SU-DHL-6 (cell line): ENCODE measurements around the gene LRRC7.

Source experiments
- H2AFZ ChIP-seq: fragments of 200-600 bp; sonication (generic); 2 replicates; pipeline ENCODE4 v1.6.1; 2014; ENCODE audit warnings: low read depth, mild to moderate bottlenecking, moderate library complexity, mixed read lengths, antibody characterized with exemption, low read length; ENCODE audit not compliant: severe bottlenecking
- H3F3A ChIP-seq: fragments of 200-600 bp; shearing (Covaris generic); 2 replicates; pipeline ENCODE4 v1.6.0; 2016; ENCODE audit warnings: antibody characterized with exemption, mild to moderate bottlenecking; ENCODE audit not compliant: insufficient read depth
- H3K27ac ChIP-seq: fragments of 200-600 bp; sonication (generic); 2 replicates; pipeline ENCODE4 v1.5.1; 2016; ENCODE audit warnings: low read depth, mild to moderate bottlenecking, low read length, moderate library complexity, mixed read lengths
- H3K27me3 ChIP-seq: fragments of 200-600 bp; sonication (generic), shearing (Covaris generic); 2 replicates; pipeline ENCODE4 v1.6.0; 2014; ENCODE audit warnings: mild to moderate bottlenecking, low read length
- H3K36me3 ChIP-seq: fragments of 200-600 bp; sonication (generic); 2 replicates; pipeline ENCODE4 v1.6.1; 2014; ENCODE audit warnings: mild to moderate bottlenecking, low read length, mixed read lengths
- H3K4me2 ChIP-seq: fragments of 300-600, 200-600 bp; shearing (Covaris generic), sonication (generic); 2 replicates; pipeline ENCODE4 v1.6.0; 2014; ENCODE audit warnings: low read length, low read depth, mild to moderate bottlenecking; ENCODE audit not compliant: poor library complexity, severe bottlenecking
- H3K4me3 ChIP-seq: fragments of 200-600 bp; sonication (generic); 2 replicates; pipeline ENCODE4 v1.5.1; 2014; ENCODE audit warnings: antibody characterized with exemption, low read length, mild to moderate bottlenecking, mixed read lengths; ENCODE audit not compliant: insufficient read depth, poor library complexity, severe bottlenecking
- H3K79me2 ChIP-seq: fragments of 200-600 bp; sonication (generic); 2 replicates; pipeline ENCODE4 v1.6.1; 2014; ENCODE audit warnings: mild to moderate bottlenecking, low read length, moderate library complexity; ENCODE audit not compliant: insufficient read depth
- H3K9ac ChIP-seq: fragments of 200-600 bp; sonication (generic); 2 replicates; pipeline ENCODE4 v1.7.0; 2014; ENCODE audit warnings: mild to moderate bottlenecking, low read length
- H3K9me2 ChIP-seq: fragments of 200-600 bp; sonication (generic); replicated peaks from 2 replicates; pipeline ENCODE4 v1.6.1; 2014; ENCODE audit warnings: low read length; ENCODE audit not compliant: insufficient read depth
- H3K9me3 ChIP-seq: fragments of 200-600 bp; sonication (generic); 2 replicates; pipeline ENCODE4 v1.6.1; 2014; ENCODE audit warnings: low read length, mixed read lengths; ENCODE audit not compliant: insufficient read depth
- H4K20me1 ChIP-seq: fragments of 200-600 bp; sonication (generic); 2 replicates; pipeline ENCODE4 v1.6.1; 2014; ENCODE audit warnings: low read depth, mild to moderate bottlenecking, antibody characterized with exemption, low read length, moderate library complexity, mixed read lengths
- CTCF ChIP-seq: fragments of 200-600 bp; sonication (generic); IDR thresholded peaks from one replicate; pipeline ENCODE4 v1.5.1; 2017; ENCODE audit warnings: antibody characterized with exemption, mild to moderate bottlenecking, low read length, moderate library complexity; ENCODE audit not compliant: insufficient read depth, poor library complexity, severe bottlenecking
- EZH2phosphoT487 ChIP-seq: fragments of 200-600 bp; sonication (generic), shearing (Covaris generic); conservative IDR thresholded peaks from 2 replicates; pipeline ENCODE4 v1.6.1; 2018; ENCODE audit warnings: mild to moderate bottlenecking, antibody characterized with exemption, low read length, moderate library complexity, mixed read lengths

Gene LRRC7

GRCh38 chr1:69523032-69523431 is 44.7 kb upstream of the LRRC7 start:
- Histone ChIP-seq H3K36me3 (no peaks in the 10 kb centered on the region), H4K20me1 (no peaks in the 10 kb centered on the region), H3K27ac (no peak overlapping the region), H3K9ac (no peak overlapping the region), H3K9me3 (no peaks in the 10 kb centered on the region), H3K4me3 (no peak overlapping the region), H3K9me2 (no peaks in the 10 kb centered on the region), H3K4me2 (no peak overlapping the region), H3K27me3 (no peaks in the 10 kb centered on the region), H3K79me2 (no peaks in the 10 kb centered on the region), H3F3A (no peaks in the 10 kb centered on the region), H2AFZ (no peak overlapping the region)
- TF ChIP-seq EZH2phosphoT487 (no peak), CTCF (no peak)

GRCh38 chr1:69523461-69523860 is 44.3 kb upstream of the LRRC7 start:
- Histone ChIP-seq H3K9me3 (no peaks in the 10 kb centered on the region), H3F3A (no peaks in the 10 kb centered on the region), H3K27ac (no peak overlapping the region), H4K20me1 (no peaks in the 10 kb centered on the region), H2AFZ (no peak overlapping the region), H3K27me3 (no peaks in the 10 kb centered on the region), H3K4me3 (no peak overlapping the region), H3K4me2 (no peak overlapping the region), H3K36me3 (no peaks in the 10 kb centered on the region), H3K9ac (no peak overlapping the region), H3K79me2 (no peaks in the 10 kb centered on the region), H3K9me2 (no peaks in the 10 kb centered on the region)
- TF ChIP-seq EZH2phosphoT487, result no peak
- TF ChIP-seq CTCF, result no peak

- no peaks in the 10 kb centered on the region for H4K20me1 ChIP-seq
- no peak overlapping the region for H3K27ac ChIP-seq
- H3K9me2 ChIP-seq, result no peaks in the 10 kb centered on the region
- H2AFZ ChIP-seq, result no peak overlapping the region
- H3K9me3 ChIP-seq, result no peaks in the 10 kb centered on the region
- no peak overlapping the region for H3K4me3 ChIP-seq
- H3K27me3 ChIP-seq, result no peaks in the 10 kb centered on the region
- H3K4me2 ChIP-seq, result no peak overlapping the region
- H3K36me3 ChIP-seq, result no peaks in the 10 kb centered on the region
- TF ChIP-seq CTCF (no peak), EZH2phosphoT487 (no peak)
- no peaks in the 10 kb centered on the region for H3F3A ChIP-seq
- H3K9ac ChIP-seq, result no peak overlapping the region
- H3K79me2 ChIP-seq, result no peaks in the 10 kb centered on the region
These were observed 43.7 kb upstream of the LRRC7 start for GRCh38 chr1:69524015-69524414.
